Neural crest cell (in vitro differentiated cells): Measurements from ENCODE around the gene SLC16A12. TPM values are rescaled to one million over a fixed set of nuclear protein-coding genes. Genes with fewer than 3 reads are reported as not detected.
A peak's percentile ranks its signal among the peaks of the same experiment; 100 is the strongest.
"Not testable (repeated sequence)": the region's sequence is repeated elsewhere in the genome, so short reads cannot be mapped to it uniquely, and the experiment has no call there.

ENCODE experiments used
- DNase-seq: peaks from one replicate; pipeline ENCODE4 v3.0.0; 2021; ENCODE audit warnings: low read depth, mixed read lengths, low spot score
- H3K27ac Mint-ChIP-seq: one replicate; pipeline ENCODE4 v1.8.0; 2021; ENCODE audit warnings: mild to moderate bottlenecking, mixed read lengths; ENCODE audit not compliant: unreplicated experiment
- H3K27me3 Mint-ChIP-seq: 2 replicates; pipeline ENCODE4 v1.8.0; 2021; ENCODE audit warnings: low read depth, mild to moderate bottlenecking, mixed read lengths
- H3K36me3 Mint-ChIP-seq: 2 replicates; pipeline ENCODE4 v1.8.0; 2021; ENCODE audit warnings: low read depth, mild to moderate bottlenecking, mixed read lengths
- H3K4me1 Mint-ChIP-seq: 2 replicates; pipeline ENCODE4 v1.8.0; 2021; ENCODE audit warnings: mixed read lengths
- H3K4me3 Mint-ChIP-seq: one replicate; pipeline ENCODE4 v1.8.0; 2021; ENCODE audit warnings: mild to moderate bottlenecking, mixed read lengths
- H3K9me3 Mint-ChIP-seq: 2 replicates; pipeline ENCODE4 v1.8.0; 2021; ENCODE audit warnings: mixed read lengths
- total RNA-seq: library from RNA; stranded (reverse); gene quantifications from 2 replicates; pipeline ENCODE4 v1.2.1, GENCODE V29; 2021
- TF ChIP-seq, protein P1 (sequence below): fragments of 200-600 bp; sonication (generic); conservative IDR thresholded peaks from 2 replicates; pipeline ENCODE4 v1.5.0; 2021; ENCODE audit warnings: antibody characterized with exemption, mild to moderate bottlenecking

The SLC16A12 gene
- total RNA-seq, 1 donor from 2014 or later = not detected

DNA sequence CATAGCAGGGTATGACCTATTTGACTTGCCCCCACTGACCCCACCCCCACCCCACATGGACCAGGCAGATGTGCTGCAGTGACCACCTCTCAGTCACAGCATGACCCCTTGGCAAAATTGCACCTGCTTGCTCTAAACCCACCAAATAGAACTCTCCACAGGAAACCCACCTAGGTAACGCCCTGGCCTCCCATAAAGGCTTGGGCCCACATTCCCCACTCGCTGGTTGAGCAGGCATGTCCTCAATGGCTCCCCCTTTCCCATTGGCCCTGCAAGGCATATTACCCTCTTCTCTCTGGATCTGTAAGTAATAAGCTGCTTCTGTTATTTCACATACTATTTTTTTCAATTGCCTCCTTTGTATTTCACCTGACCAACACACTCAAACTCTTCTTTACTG is 140.3 kb downstream of the SLC16A12 start:
- Mint-ChIP-seq H3K4me1 (peaks cover 26% of the 10 kb centered on the region), H3K9me3 (peaks cover 8% of the 10 kb centered on the region), H3K4me3 (peak overlapping the region; percentile 51), H3K36me3 (peaks cover 10% of the 10 kb centered on the region), H3K27me3 (no peaks in the 10 kb centered on the region), H3K27ac (no peak overlapping the region)
- DNase-seq = no peak
- TF ChIP-seq, protein P1, sequence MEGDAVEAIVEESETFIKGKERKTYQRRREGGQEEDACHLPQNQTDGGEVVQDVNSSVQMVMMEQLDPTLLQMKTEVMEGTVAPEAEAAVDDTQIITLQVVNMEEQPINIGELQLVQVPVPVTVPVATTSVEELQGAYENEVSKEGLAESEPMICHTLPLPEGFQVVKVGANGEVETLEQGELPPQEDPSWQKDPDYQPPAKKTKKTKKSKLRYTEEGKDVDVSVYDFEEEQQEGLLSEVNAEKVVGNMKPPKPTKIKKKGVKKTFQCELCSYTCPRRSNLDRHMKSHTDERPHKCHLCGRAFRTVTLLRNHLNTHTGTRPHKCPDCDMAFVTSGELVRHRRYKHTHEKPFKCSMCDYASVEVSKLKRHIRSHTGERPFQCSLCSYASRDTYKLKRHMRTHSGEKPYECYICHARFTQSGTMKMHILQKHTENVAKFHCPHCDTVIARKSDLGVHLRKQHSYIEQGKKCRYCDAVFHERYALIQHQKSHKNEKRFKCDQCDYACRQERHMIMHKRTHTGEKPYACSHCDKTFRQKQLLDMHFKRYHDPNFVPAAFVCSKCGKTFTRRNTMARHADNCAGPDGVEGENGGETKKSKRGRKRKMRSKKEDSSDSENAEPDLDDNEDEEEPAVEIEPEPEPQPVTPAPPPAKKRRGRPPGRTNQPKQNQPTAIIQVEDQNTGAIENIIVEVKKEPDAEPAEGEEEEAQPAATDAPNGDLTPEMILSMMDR = no peak

DNA sequence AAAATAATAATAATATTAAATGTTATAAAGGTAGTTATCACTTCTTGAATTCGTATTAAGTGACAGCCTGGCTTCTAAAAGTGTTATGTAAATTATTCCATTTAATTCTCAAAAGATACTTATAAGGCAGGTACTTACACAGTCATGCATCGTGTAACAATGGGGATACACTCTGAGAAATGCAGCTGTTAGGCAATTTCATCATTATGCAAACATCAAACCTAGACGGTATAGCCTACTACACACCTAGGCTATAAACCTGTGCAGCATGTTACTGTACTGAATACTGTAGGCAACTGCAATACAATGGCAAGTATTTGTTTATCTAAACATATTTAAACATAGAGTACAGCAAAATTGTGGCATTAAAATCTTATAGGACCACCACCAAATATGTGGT is 141.5 kb downstream of the SLC16A12 start:
- Mint-ChIP-seq H3K27me3 (no peaks in the 10 kb centered on the region), H3K36me3 (peaks cover 3% of the 10 kb centered on the region), H3K4me1 (peaks cover 26% of the 10 kb centered on the region), H3K9me3 (peaks cover 6% of the 10 kb centered on the region), H3K4me3 (no peak overlapping the region), H3K27ac (no peak overlapping the region)
- no peak for DNase-seq
- TF ChIP-seq, protein P1 = no peak

DNA sequence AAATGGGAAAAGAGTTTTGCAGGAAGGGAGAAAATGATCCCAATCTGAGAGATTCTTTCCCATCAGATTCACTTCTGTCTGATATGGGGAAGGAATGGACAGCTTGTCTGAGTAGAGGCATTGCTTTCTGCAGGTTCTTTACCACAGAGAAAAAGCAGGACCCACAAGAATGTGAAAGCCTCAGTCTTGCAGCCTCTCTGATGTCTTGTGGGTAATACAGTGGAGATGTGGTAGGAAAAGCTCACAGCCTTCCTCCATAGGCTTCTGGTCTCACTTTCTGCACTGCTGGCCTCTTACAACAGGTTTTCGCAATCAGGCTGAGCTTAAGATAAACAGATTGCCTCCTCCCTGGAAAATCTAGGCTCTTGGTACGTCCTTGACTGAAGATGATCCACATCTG is 142.4 kb downstream of the SLC16A12 start:
- H3K4me1 Mint-ChIP-seq = peaks cover 20% of the 10 kb centered on the region
- no peak overlapping the region for H3K4me3 Mint-ChIP-seq
- TF ChIP-seq, protein P1 = no peak
- no peaks in the 10 kb centered on the region for H3K27me3 Mint-ChIP-seq
- H3K27ac Mint-ChIP-seq = no peak overlapping the region
- no peak for DNase-seq
- H3K36me3 Mint-ChIP-seq = peaks cover 2% of the 10 kb centered on the region
- H3K9me3 Mint-ChIP-seq = peaks cover 6% of the 10 kb centered on the region

DNA sequence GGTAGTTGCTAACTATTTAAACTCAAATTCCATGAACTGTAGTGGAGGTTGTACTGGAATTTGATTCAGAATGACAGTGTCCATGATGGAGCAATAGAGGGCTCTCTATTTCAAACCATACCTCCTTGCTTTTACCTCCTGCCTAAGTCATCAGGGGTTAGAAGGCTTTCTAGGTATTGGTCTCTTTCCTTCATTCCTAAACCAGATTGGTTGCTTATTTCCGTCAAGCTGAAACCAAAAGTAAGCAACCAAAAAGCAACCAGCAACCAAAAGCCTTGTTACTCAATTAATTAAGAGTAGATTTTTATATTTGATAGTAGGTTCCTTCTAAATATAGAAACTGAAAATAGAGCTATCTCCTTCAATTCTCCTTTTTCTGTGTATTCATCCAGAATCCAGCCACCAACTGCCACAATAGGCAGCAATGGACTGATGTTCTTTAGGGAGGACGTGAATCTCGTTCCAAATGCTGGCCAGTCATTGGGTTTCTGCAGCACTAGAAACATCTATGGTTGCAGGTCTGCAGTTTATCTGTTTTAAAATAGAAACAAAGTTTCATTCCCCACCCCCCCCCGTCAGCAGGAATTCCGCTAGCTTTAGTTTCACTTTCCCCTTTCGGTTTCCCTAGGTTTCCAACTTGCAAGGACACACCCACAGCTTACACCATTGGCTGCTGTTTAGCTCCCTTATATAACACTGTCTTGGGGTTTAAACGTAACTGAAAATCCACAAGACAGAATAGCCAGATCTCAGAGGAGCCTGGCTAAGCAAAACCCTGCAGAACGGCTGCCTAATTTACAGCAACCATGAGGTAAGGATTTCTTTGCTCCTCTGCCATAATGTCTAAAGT is 143.3 kb downstream of the SLC16A12 start, which contains the start of gene IFIT1:
TSS of gene IFIT1 (plus strand) at position 717 of the 850 bp plus-strand sequence. CDS start at position 807, 90 bp downstream.
- DNase-seq = no peak
- Mint-ChIP-seq H3K9me3 (peaks cover 6% of the 10 kb centered on the region), H3K27ac (peak within 1 kb of the TSS; percentile 74), H3K4me3 (peak within 1 kb of the TSS; percentile 89), H3K4me1 (peaks cover 17% of the 10 kb centered on the region), H3K27me3 (no peaks in the 10 kb centered on the region), H3K36me3 (peaks cover 2% of the 10 kb centered on the region)
- TF ChIP-seq, protein P1 = no peak

DNA sequence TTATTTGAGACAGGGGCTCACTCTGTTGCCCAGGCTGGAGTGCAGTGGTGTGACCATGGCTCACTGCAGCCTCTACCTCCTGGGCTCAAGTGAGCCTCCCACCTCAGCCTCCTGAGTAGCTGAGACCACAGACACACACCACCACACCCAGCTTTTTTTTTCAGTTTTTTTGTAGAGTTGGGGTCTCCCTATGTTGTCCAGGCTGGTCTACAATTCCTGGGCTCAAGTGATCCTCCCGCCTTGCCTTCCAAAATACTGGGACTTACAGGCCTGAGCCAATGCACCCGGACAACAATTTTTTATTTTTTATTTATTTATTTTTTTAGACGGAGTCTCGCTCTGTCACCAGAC is 144.2 kb downstream of the SLC16A12 start:
- not testable (repeated sequence) for H3K36me3 Mint-ChIP-seq, H3K27me3 Mint-ChIP-seq, H3K9me3 Mint-ChIP-seq, DNase-seq, H3K4me3 Mint-ChIP-seq, H3K27ac Mint-ChIP-seq
- H3K4me1 Mint-ChIP-seq = peaks cover 14% of the 10 kb centered on the region
